ENCODE measurements around the gene GIT2. TPM values are rescaled to one million over a fixed set of nuclear protein-coding genes. Genes with fewer than 3 reads are reported as not detected.
A peak's percentile ranks its signal among the peaks of the same experiment; 100 is the strongest.
"Not testable (repeated sequence)": the region's sequence is repeated elsewhere in the genome, so short reads cannot be mapped to it uniquely, and the experiment has no call there.

GIT2 gene
- total and polyA plus RNA-seq, 10 donors, result 26.5 to 169 (median 121) TPM

DNA sequence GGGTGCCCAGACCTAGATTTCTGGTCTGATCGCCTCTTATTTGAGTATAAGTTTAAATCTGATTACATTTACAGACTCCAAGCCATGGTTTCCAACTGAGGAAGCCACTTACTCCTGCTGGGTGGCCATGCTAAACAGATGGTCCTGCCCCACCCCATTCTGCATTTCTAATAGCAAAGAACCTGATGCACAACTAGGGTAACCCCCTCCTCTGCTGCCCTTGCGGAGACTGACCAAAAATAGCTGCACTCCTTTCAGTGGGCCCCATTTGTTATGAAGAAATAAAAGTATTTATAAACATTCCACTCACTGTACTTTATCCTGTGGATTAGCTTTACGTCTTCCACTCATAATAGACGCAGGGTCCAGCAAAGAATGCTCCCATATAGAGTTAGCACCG is 6.8 kb downstream of the GIT2 start:
- H3K4me1 ChIP-seq, result peaks cover 14 to 73% (median 42%) of the 10 kb centered on the region in 6 donors
- H3K4me3 ChIP-seq, result no peak overlapping the region
- no peaks in the 10 kb centered on the region for H3K9me3 ChIP-seq
- DNase-seq, result no peak
- peaks cover 0 to 87% (median 63%) of the 10 kb centered on the region in 6 donors for H3K36me3 ChIP-seq
- WGBS, 5 donors, result 83 to 94% (median 88%) methylated on average over 5 of the region's 5 CpGs
- TF ChIP-seq, protein P1, sequence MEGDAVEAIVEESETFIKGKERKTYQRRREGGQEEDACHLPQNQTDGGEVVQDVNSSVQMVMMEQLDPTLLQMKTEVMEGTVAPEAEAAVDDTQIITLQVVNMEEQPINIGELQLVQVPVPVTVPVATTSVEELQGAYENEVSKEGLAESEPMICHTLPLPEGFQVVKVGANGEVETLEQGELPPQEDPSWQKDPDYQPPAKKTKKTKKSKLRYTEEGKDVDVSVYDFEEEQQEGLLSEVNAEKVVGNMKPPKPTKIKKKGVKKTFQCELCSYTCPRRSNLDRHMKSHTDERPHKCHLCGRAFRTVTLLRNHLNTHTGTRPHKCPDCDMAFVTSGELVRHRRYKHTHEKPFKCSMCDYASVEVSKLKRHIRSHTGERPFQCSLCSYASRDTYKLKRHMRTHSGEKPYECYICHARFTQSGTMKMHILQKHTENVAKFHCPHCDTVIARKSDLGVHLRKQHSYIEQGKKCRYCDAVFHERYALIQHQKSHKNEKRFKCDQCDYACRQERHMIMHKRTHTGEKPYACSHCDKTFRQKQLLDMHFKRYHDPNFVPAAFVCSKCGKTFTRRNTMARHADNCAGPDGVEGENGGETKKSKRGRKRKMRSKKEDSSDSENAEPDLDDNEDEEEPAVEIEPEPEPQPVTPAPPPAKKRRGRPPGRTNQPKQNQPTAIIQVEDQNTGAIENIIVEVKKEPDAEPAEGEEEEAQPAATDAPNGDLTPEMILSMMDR (IDR thresholded peaks at IDR 0.05 in 8 of 11, conservative IDR thresholded peaks at IDR 0.05 in 3 of 11), result no peak
- TF ChIP-seq POLR2AphosphoS5 (IDR thresholded peaks at IDR 0.05), result no peak
- TF ChIP-seq POLR2A (IDR thresholded peaks at IDR 0.05), result no peak
- intact Hi-C loops (cut with DNase I; ENCODE audit: low total_unique reads), result no loop called here
- no peaks in the 10 kb centered on the region for H3K27me3 ChIP-seq (replicated peaks in 1 of 7)
- H3K27ac ChIP-seq, result peak overlapping the region in 4 of 8 donors; percentile 10 to 30 (median 22)

DNA sequence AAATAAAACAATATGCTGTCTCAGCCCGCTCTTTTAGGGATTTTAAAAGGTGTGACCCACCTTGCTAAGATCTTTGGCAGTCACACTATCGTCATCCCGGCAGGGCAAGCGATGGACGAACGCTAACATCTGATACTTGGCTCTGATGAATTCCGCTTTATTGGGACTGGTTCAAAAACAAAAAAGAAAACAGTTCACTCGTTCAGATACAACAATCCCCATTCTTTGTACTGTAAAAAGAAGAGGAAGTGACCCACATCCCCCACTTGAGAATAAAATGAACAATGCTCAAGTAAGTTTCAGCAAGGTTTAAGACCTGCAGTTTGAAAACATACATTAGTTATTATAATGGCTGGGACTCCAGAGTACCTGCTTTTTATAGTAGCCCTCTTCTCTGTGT is 7.3 kb downstream of the GIT2 start:
- Histone ChIP-seq H3K36me3 (peaks cover 0 to 92% (median 68%) of the 10 kb centered on the region in 6 donors), H3K27ac (peak overlapping the region in 4 of 8 donors; percentile 10 to 30 (median 22)), H3K27me3 (replicated peaks in 1 of 7) (no peaks in the 10 kb centered on the region), H3K4me1 (peaks cover 9 to 72% (median 39%) of the 10 kb centered on the region in 6 donors), H3K9me3 (no peaks in the 10 kb centered on the region), H3K4me3 (no peak overlapping the region)
- DNase-seq, result no peak
- TF ChIP-seq POLR2AphosphoS5 (IDR thresholded peaks at IDR 0.05) (no peak), POLR2A (IDR thresholded peaks at IDR 0.05) (no peak)
- TF ChIP-seq, protein P1 (IDR thresholded peaks at IDR 0.05 in 8 of 11, conservative IDR thresholded peaks at IDR 0.05 in 3 of 11), result no peak
- intact Hi-C loops (cut with DNase I; ENCODE audit: low total_unique reads), result no loop called here
- WGBS, 5 donors, result 71 to 78% (median 74%) methylated on average over 8 of the region's 8 CpGs

DNA sequence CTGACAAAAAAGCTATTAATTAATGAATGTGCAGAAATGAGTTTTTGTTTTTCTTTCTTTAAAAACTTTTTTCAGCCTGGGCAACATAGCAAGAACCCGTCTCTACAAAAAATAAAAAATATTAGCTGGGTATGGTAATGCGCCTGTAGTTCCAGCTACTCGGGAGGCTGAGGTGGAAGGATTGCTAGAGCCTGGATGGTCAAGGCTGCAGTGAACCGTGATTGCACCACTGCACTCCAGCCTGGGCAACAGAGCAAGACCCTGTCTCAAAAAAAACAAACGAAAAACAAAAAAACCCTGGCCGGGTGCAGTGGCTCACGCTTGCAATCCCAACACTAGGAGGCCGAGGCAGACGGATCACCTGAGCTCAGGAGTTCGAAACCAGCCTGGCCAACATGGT is 7.9 kb downstream of the GIT2 start:
- Histone ChIP-seq H3K27ac (peak overlapping the region in 3 of 8 donors; percentile 13 to 25 (median 19)), H3K9me3 (no peaks in the 10 kb centered on the region), H3K27me3 (replicated peaks in 1 of 7) (no peaks in the 10 kb centered on the region), H3K36me3 (peaks cover 0 to 98% (median 75%) of the 10 kb centered on the region in 6 donors), H3K4me1 (peaks cover 3 to 72% (median 33%) of the 10 kb centered on the region in 6 donors), H3K4me3 (no peak overlapping the region)
- intact Hi-C loops (cut with DNase I; ENCODE audit: low total_unique reads), result no loop called here
- 84 to 91% (median 90%) methylated on average over 10 of the region's 10 CpGs for WGBS, 5 donors
- no peak for DNase-seq
- TF ChIP-seq POLR2A (IDR thresholded peaks at IDR 0.05), result no peak
- TF ChIP-seq POLR2AphosphoS5 (IDR thresholded peaks at IDR 0.05), result no peak
- TF ChIP-seq, protein P1 (IDR thresholded peaks at IDR 0.05 in 8 of 11, conservative IDR thresholded peaks at IDR 0.05 in 3 of 11), result no peak

DNA sequence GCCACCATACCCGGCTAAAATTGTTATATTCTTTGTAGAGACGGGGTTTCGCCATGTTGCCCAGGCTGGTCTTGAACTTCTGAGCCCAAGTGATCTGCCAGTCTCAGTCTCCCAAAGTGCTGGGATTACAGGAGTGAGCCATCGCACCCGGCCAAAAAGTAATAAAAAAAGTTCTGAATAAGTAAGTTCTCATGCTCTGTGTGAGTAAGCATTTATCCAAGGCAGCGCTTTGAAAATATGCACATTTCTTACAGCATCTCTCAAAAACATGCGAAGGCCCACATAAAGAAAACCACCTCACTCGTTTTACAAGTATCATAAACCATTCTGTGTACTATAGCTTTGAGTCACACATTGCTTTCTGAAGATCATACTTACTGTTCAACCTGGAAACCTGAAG is 8.6 kb downstream of the GIT2 start:
- Histone ChIP-seq H3K27me3 (replicated peaks in 1 of 7) (no peaks in the 10 kb centered on the region), H3K36me3 (peaks cover 0 to 100% (median 81%) of the 10 kb centered on the region in 6 donors), H3K4me3 (no peak overlapping the region), H3K4me1 (peaks cover 0 to 72% (median 26%) of the 10 kb centered on the region in 6 donors), H3K27ac (no peak overlapping the region), H3K9me3 (no peaks in the 10 kb centered on the region)
- TF ChIP-seq POLR2A (IDR thresholded peaks at IDR 0.05), result no peak
- no peak for TF ChIP-seq POLR2AphosphoS5 (IDR thresholded peaks at IDR 0.05)
- TF ChIP-seq, protein P1 (IDR thresholded peaks at IDR 0.05 in 8 of 11, conservative IDR thresholded peaks at IDR 0.05 in 3 of 11), result no peak
- no peak for DNase-seq
- 84 to 89% (median 87%) methylated on average over 8 of the region's 8 CpGs for WGBS, 5 donors
- intact Hi-C loops (cut with DNase I; ENCODE audit: low total_unique reads), result no loop called here

DNA sequence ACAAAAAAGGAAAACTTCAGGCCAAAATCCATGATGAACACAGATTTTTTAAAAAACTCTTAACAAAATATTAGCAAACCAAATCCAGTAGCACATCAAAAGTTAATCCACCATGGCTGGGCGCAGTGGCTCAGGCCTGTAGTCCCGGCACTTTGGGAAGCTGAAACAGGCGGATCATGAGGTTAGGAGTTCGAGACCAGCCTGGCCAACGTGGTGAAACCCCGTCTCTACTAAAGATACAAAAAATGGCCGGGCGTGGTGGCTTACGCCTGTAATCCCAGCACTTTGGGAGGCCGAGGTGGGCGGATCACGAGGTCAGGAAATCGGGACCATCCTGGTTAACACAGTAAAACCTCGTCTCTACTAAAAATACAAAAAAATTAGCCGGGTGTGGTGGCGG is 9.9 kb downstream of the GIT2 start:
- WGBS, 5 donors, result 94 to 96% (median 96%) methylated on average over 16 of the region's 16 CpGs

More for the DNA sequence above, 9.9 kb downstream of the GIT2 start:
- DNase-seq; H3K27me3 ChIP-seq (replicated peaks in 1 of 7); intact Hi-C loops (cut with DNase I; ENCODE audit: low total_unique reads); H3K4me3 ChIP-seq; H3K27ac ChIP-seq; H3K9me3 ChIP-seq: not testable (repeated sequence)
- Histone ChIP-seq H3K36me3 (peaks cover 5 to 100% (median 95%) of the 10 kb centered on the region in 6 donors), H3K4me1 (peaks cover 0 to 69% (median 13%) of the 10 kb centered on the region in 6 donors)

Data from spleen (tissue), 11 donors.